Endodermal cell (in vitro differentiated cells): ENCODE data around the gene RPL27. TPM values are rescaled to one million over a fixed set of nuclear protein-coding genes. Genes with fewer than 3 reads are reported as not detected.

ENCODE experiments used
- DNase-seq: peaks from one replicate; pipeline ENCODE4 v3.0.0-alpha.2; 2017
- H3K27ac ChIP-seq: 2 replicates; pipeline ENCODE4 v1.5.1; 2013; ENCODE audit warnings: mild to moderate bottlenecking, low read depth, low read length, moderate library complexity
- H3K27me3 ChIP-seq: 2 replicates; pipeline ENCODE4 v1.6.1; 2013; ENCODE audit warnings: mild to moderate bottlenecking, low read length, moderate library complexity; ENCODE audit not compliant: insufficient read depth, control insufficient read depth, poor library complexity, severe bottlenecking
- H3K36me3 ChIP-seq: 2 replicates; pipeline ENCODE4 v1.7.0; 2013; ENCODE audit warnings: mild to moderate bottlenecking, low read length, moderate library complexity; ENCODE audit not compliant: control insufficient read depth, insufficient read depth
- H3K4me1 ChIP-seq: one replicate; pipeline ENCODE4 v1.7.0; 2013; ENCODE audit warnings: low read length; ENCODE audit not compliant: control insufficient read depth, insufficient read depth
- H3K4me3 ChIP-seq: 2 replicates; pipeline ENCODE4 v1.5.1; 2013; ENCODE audit warnings: mild to moderate bottlenecking, low read length, moderate library complexity
- H3K9ac ChIP-seq: 2 replicates; pipeline ENCODE4 v1.6.1; 2013; ENCODE audit warnings: mild to moderate bottlenecking, low read length, moderate library complexity; ENCODE audit not compliant: poor library complexity, severe bottlenecking; ENCODE audit errors: extremely low read depth
- H3K9me3 ChIP-seq: 2 replicates; pipeline ENCODE4 v1.6.1; 2013; ENCODE audit warnings: mild to moderate bottlenecking, low read length, moderate library complexity; ENCODE audit not compliant: control insufficient read depth
- H3K27ac Mint-ChIP-seq: 2 replicates; pipeline ENCODE4 v1.8.0; 2020; ENCODE audit warnings: mixed read lengths
- H3K27me3 Mint-ChIP-seq: 2 replicates; pipeline ENCODE4 v1.8.0; 2021; ENCODE audit warnings: mild to moderate bottlenecking, mixed read lengths; ENCODE audit not compliant: insufficient read depth
- H3K36me3 Mint-ChIP-seq: 2 replicates; pipeline ENCODE4 v1.8.0; 2020; ENCODE audit warnings: low read depth, mixed read lengths
- H3K4me1 Mint-ChIP-seq: 2 replicates; pipeline ENCODE4 v1.8.0; 2020; ENCODE audit warnings: mixed read lengths
- H3K4me3 Mint-ChIP-seq: 2 replicates; pipeline ENCODE4 v1.8.0; 2020; ENCODE audit warnings: mild to moderate bottlenecking, moderate library complexity, mixed read lengths
- H3K9me3 Mint-ChIP-seq: 2 replicates; pipeline ENCODE4 v1.8.0; 2020; ENCODE audit warnings: mild to moderate bottlenecking, mixed read lengths
- CTCF ChIP-seq: fragments of 200-600 bp; sonication (generic); conservative IDR thresholded peaks from 2 replicates; pipeline ENCODE4 v1.5.0; 2021; ENCODE audit warnings: antibody characterized with exemption, mild to moderate bottlenecking
- WGBS, 2 experiments: methylation state at CpG; one replicate each; pipeline versions ENCODE4 v1.1.5 to v1.1.7; 2013; ENCODE audit warnings: missing lambda C conversion rate in 2 of 2, mixed read lengths in 1 of 2; ENCODE audit not compliant: insufficient coverage in 1 of 2, insufficient read length in 1 of 2; 5-methylcytosine and 5-hydroxymethylcytosine counted together
- total RNA-seq, 2 donors: library from RNA; stranded (reverse); fragmentation: NEBNext Ultra II Directional in 1 of 2; extraction: Animal tissue kit (Norgen Biotek cat#: 25700) in 1 of 2; gene quantifications; 2 replicates in 1 of 2; 3 replicates in 1 of 2; pipeline ENCODE4 v1.2.1, GENCODE V29; 2021

RPL27 gene
- total RNA-seq, 2 donors from 2014 or later, result 1,077 to 1,196 TPM

DNA sequence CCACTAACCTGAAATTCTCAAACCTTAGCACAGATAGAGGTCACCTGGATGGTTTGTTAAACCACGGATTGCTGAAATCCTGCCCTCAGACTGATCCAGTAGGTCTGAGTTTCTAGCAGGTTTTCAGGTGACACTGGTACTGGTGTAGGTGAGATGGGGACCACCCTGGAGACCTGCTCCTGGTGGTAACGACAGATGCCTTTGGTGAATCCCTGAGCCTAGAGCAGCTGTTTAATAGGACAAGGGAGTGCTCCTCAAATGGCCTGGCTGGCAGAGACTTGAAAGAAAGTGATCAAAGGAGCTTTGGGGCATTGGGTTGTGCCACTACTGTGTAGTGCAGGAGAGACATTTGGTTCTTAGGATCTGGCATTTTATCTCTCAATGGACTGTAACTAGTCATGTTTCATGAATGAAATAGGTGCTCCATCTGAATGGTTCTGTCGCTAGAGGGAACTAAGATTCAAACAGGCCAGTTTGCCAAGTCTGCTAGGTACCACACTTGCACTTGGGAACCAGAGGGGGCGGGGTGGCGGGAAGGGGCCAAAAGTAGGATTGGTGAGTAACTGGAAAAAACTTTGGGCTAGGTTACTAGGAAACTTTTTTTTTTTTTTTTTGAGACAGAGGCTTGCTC, 5.4 kb downstream of the RPL27 start:
- H3K27ac ChIP-seq, result no peak overlapping the region
- peak overlapping the region; percentile 40 for H3K27ac Mint-ChIP-seq

DNA sequence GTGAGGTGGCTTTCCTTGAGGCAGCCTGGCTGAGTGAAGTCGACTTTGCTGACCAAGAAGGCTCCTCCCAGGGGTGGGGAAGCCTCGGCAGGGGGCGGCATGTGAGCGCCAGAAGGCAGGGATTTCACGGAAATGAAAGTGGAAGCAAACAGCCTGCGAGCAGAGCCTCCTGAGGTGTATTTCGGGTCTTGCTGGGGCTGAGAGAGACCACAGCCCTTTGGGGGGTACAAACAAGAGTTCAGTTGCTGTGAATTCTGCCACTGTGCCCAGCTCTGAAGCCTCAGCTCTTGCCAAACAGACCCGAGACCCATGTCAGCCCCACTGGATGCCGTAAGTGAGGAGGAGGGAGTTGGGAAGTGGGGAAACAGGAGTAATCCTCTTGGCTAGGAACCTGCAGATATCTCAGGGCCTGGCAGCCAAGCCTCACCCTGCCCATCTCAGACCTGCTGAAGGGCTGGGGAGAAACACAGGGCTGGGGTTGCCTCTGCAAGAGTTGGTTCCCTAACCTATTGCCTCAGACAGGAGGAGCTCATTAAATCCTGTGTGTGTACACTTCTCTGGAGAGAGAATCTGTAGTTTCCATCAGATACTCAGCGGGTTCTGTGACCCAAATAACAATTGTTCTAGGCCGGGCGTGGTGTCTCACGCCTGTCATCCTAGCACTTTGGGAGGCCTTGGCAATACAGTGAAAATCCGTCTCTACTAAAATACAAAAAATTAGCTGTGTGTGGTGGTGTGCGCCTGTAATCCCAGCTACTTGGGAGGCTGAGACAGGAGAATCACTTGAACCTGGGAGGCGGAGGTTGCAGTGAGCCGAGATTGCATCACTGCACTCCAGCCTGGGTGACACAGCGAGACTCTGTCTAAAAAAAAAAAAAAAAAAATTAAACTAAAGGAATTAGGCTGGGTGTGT, 8.7 kb downstream of the RPL27 start, which contains the start of gene IFI35:
Gene IFI35 (plus strand): TSS at position 146 of the 913 bp plus-strand sequence. CDS start 164 bp downstream, at position 310.
- Histone ChIP-seq H3K4me1 (peaks cover 2% of the 10 kb centered on the region), H3K9ac (peak within 1 kb of the TSS; percentile 60), H3K36me3 (peaks cover 25% of the 10 kb centered on the region), H3K27ac (peak within 1 kb of the TSS; percentile 61), H3K4me3 (peak within 1 kb of the TSS; percentile 79), H3K9me3 (no peaks in the 10 kb centered on the region), H3K27me3 (no peaks in the 10 kb centered on the region)
- H3K27ac Mint-ChIP-seq, result peak within 1 kb of the TSS; percentile 96
- H3K4me1 Mint-ChIP-seq, result peaks cover 9% of the 10 kb centered on the region
- H3K36me3 Mint-ChIP-seq, result peaks cover 29% of the 10 kb centered on the region
- TF ChIP-seq CTCF, result peak; percentile 32
- H3K27me3 Mint-ChIP-seq, result no peaks in the 10 kb centered on the region
- WGBS, 2 experiments, result 57 to 60% methylated on average over 11 to 18 of the region's 18 CpGs
- DNase-seq, result peak; percentile 96
- H3K9me3 Mint-ChIP-seq, result no peaks in the 10 kb centered on the region
- H3K4me3 Mint-ChIP-seq, result peak within 1 kb of the TSS; percentile 57

More for the DNA sequence above, 5.4 kb downstream of the RPL27 start:
- 97 to 100% methylated on average over 3 to 5 of the region's 5 CpGs for WGBS, 2 experiments
- Mint-ChIP-seq H3K4me3 (no peak overlapping the region), H3K9me3 (no peaks in the 10 kb centered on the region), H3K36me3 (peaks cover 55% of the 10 kb centered on the region), H3K27me3 (no peaks in the 10 kb centered on the region), H3K4me1 (peaks cover 17% of the 10 kb centered on the region)
- peak; percentile 81 for DNase-seq
- peaks cover 2% of the 10 kb centered on the region for H3K4me1 ChIP-seq
- no peaks in the 10 kb centered on the region for H3K9me3 ChIP-seq
- TF ChIP-seq CTCF, result peak; percentile 21
- H3K27me3 ChIP-seq, result no peaks in the 10 kb centered on the region
- H3K4me3 ChIP-seq, result no peak overlapping the region
- no peak overlapping the region for H3K9ac ChIP-seq
- peaks cover 51% of the 10 kb centered on the region for H3K36me3 ChIP-seq

DNA sequence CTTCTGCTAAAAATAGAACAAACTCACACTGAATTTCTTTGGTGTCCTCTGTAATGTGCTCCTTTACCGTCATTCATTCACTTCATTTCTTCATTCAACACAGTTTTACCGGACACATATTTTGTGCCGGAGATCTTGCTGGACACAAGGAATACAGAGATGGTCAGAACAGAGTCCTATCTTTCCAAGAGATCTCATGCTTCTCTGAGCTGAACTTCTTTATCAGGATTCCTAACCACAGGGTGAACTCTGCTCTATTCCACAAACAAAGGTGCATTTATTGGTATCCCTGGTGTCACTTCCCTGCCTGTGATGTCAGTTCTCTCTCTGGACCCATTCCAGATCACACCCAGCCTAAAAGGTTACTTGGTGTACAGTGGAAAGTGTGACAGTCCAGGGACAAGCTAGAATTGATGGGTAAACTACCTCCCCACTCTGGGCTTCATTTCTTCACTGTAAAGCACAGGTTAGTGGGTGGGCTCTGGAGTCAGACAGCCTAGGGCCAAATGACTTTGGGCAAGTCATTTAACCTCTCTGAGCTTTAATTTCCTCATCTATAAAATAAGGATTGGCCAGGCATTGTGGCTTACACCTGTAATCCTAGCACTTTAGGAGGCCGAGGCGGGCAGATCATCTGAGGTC, 12.6 kb downstream of the RPL27 start:
- Mint-ChIP-seq H3K27ac (no peak overlapping the region), H3K36me3 (peaks cover 20% of the 10 kb centered on the region), H3K9me3 (no peaks in the 10 kb centered on the region), H3K27me3 (no peaks in the 10 kb centered on the region), H3K4me3 (no peak overlapping the region), H3K4me1 (peaks cover 27% of the 10 kb centered on the region)
- no peak overlapping the region for H3K27ac ChIP-seq
- H3K36me3 ChIP-seq, result peaks cover 13% of the 10 kb centered on the region
- no peak overlapping the region for H3K4me3 ChIP-seq
- H3K4me1 ChIP-seq, result peaks cover 2% of the 10 kb centered on the region
- WGBS, 2 experiments, result 87 to 98% methylated on average over 5 of the region's 5 CpGs
- no peaks in the 10 kb centered on the region for H3K9me3 ChIP-seq
- DNase-seq, result no peak
- no peak for TF ChIP-seq CTCF
- no peaks in the 10 kb centered on the region for H3K27me3 ChIP-seq
- H3K9ac ChIP-seq, result no peak overlapping the region
